WERI-Rb-1 (cell line): Measurements from ENCODE around the gene TARS2.

Source experiments
- DNase-seq: peaks from one replicate; pipeline ENCODE4 v3.0.0-alpha.2; 2020
- H3K27ac ChIP-seq: fragments of 250-450 bp; sonication (Bioruptor Pico); 2 replicates; pipeline ENCODE4 v1.5.1; 2020; ENCODE audit warnings: mild to moderate bottlenecking, moderate library complexity
- H3K27me3 ChIP-seq: fragments of 250-450 bp; sonication (Bioruptor Pico); 2 replicates; pipeline ENCODE4 v1.5.1; 2021; ENCODE audit warnings: mild to moderate bottlenecking, low read depth, moderate library complexity; ENCODE audit not compliant: insufficient read depth, severe bottlenecking
- H3K36me3 ChIP-seq: fragments of 250-450 bp; sonication (Bioruptor Pico); 2 replicates; pipeline ENCODE4 v1.5.1; 2020; ENCODE audit warnings: mild to moderate bottlenecking, moderate library complexity
- H3K4me3 ChIP-seq: 2 replicates; pipeline ENCODE4 v1.5.1; 2011; ENCODE audit warnings: low read depth, mild to moderate bottlenecking, control low read depth, low read length
- H3K9me3 ChIP-seq: fragments of 250-450 bp; sonication (Bioruptor Pico); 2 replicates; pipeline ENCODE4 v1.5.1; 2021; ENCODE audit warnings: mild to moderate bottlenecking, moderate library complexity; ENCODE audit not compliant: severe bottlenecking
- TF ChIP-seq, protein P1 (sequence below): IDR thresholded peaks from 2 replicates; pipeline ENCODE4 v1.5.1; 2011; ENCODE audit warnings: low read depth, mild to moderate bottlenecking, control low read depth, inconsistent platforms, low read length

The TARS2 gene

DNA sequence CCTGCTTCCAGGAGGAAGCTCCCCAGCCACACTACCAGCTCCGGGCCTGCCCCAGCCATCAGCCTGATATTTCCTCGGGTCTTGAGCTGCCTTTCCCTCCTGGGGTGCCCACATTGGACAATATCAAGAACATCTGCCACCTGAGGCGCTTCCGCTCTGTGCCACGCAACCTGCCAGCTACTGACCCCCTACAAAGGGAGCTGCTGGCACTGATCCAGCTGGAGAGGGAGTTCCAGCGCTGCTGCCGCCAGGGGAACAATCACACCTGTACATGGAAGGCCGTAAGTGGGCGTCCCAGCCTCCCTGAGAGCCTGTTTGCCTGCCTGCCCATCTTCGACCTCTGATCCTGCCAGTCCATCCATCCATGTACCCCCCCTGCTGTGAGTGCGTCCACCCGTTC, 24.3 kb downstream of the TARS2 start:
- DNase-seq, result no peak
- H3K27ac ChIP-seq, result no peak overlapping the region

DNA sequence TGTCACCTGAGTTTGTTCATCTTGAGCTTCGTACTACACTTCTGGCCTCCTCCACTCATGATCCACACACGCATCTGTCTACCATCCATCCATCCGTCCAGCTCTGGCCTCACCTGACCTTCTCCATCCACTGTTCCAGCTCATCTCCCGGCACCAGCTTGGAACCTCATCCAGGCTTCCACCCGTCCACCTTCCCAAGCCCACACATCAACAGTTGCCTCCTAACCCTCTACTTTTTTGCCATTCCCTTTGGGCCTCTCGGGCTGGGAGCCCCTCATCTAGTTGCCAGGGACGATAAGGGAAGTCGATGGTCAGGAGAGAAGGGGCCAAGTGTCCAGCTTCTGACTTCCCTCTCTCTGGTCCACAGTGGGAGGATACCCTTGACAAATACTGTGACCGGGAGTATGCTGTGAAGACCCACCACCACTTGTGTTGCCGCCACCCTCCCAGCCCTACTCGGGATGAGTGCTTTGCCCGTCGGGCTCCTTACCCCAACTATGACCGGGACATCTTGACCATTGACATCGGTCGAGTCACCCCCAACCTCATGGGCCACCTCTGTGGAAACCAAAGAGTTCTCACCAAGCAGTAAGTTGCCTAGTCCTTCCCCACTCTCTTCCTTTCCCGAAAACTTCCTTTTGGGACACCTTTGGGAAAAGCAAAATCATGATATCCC, 24.9 kb downstream of the TARS2 start:
- Histone ChIP-seq H3K36me3 (peaks cover 9% of the 10 kb centered on the region), H3K27me3 (no peaks in the 10 kb centered on the region), H3K27ac (no peak overlapping the region), H3K4me3 (no peak overlapping the region), H3K9me3 (no peaks in the 10 kb centered on the region)
- TF ChIP-seq, protein P1, sequence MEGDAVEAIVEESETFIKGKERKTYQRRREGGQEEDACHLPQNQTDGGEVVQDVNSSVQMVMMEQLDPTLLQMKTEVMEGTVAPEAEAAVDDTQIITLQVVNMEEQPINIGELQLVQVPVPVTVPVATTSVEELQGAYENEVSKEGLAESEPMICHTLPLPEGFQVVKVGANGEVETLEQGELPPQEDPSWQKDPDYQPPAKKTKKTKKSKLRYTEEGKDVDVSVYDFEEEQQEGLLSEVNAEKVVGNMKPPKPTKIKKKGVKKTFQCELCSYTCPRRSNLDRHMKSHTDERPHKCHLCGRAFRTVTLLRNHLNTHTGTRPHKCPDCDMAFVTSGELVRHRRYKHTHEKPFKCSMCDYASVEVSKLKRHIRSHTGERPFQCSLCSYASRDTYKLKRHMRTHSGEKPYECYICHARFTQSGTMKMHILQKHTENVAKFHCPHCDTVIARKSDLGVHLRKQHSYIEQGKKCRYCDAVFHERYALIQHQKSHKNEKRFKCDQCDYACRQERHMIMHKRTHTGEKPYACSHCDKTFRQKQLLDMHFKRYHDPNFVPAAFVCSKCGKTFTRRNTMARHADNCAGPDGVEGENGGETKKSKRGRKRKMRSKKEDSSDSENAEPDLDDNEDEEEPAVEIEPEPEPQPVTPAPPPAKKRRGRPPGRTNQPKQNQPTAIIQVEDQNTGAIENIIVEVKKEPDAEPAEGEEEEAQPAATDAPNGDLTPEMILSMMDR, result no peak
- no peak for DNase-seq

More for the DNA sequence above, 24.3 kb downstream of the TARS2 start:
- TF ChIP-seq, protein P1, result no peak
- H3K4me3 ChIP-seq, result no peak overlapping the region
- H3K36me3 ChIP-seq, result peaks cover 15% of the 10 kb centered on the region
- no peaks in the 10 kb centered on the region for H3K9me3 ChIP-seq
- no peaks in the 10 kb centered on the region for H3K27me3 ChIP-seq

GRCh38 chr1:150512846-150513245, 25.6 kb downstream of the TARS2 start:
- no peak for DNase-seq
- no peak overlapping the region for H3K4me3 ChIP-seq
- H3K27ac ChIP-seq, result no peak overlapping the region
- no peaks in the 10 kb centered on the region for H3K9me3 ChIP-seq
- H3K36me3 ChIP-seq, result peaks cover 4% of the 10 kb centered on the region; the same call in 1 of the 2 replicates
- no peaks in the 10 kb centered on the region for H3K27me3 ChIP-seq
- TF ChIP-seq, protein P1, result no peak

DNA sequence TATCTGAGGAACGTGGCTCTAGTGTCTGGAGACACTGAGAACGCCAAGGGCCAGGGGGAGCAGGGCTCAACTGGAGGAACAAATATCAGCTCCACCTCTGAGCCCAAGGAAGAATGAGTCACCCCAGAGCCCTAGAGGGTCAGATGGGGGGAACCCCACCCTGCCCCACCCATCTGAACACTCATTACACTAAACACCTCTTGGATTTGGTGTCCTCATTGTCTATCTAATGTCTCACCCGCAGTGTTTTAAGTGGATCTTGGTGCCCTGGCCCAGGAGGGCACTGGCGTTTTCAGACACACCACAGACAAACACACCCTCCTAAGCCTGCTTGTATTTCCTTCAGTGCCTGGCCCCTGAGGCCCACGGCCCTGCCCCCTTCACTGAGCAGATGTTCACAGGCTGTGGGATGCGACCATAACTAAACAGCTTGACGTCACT, 26.2 kb downstream of the TARS2 start:
- Histone ChIP-seq H3K27me3 (no peaks in the 10 kb centered on the region), H3K4me3 (no peak overlapping the region), H3K9me3 (no peaks in the 10 kb centered on the region), H3K27ac (no peak overlapping the region), H3K36me3 (no peaks in the 10 kb centered on the region)
- peak; percentile 58 for DNase-seq
- TF ChIP-seq, protein P1, result no peak

DNA sequence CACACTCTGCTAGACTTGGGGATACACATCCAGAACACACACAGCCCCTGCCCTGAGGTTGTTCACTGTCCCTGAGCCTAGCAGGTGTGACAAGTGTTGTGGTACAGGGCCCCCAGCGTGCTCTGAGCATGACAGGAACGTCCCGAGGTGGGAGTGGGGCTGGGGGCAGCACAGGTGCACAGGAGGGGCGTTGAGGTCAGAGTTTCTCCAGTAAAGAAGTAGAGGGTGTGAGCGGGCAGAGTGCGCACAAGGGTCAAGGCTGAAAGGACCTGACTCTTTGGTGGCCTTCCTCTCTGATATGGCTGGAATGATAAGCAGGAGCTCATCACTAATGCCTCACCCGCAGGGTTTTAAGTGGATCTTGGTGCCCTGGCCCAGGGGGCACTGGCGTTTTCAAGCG, 27.0 kb downstream of the TARS2 start:
- H3K36me3 ChIP-seq, result no peaks in the 10 kb centered on the region
- no peak for DNase-seq
- H3K9me3 ChIP-seq, result no peaks in the 10 kb centered on the region
- no peaks in the 10 kb centered on the region for H3K27me3 ChIP-seq
- TF ChIP-seq, protein P1, result no peak
- H3K4me3 ChIP-seq, result no peak overlapping the region
- no peak overlapping the region; the same call in 1 of the 2 replicates for H3K27ac ChIP-seq

DNA sequence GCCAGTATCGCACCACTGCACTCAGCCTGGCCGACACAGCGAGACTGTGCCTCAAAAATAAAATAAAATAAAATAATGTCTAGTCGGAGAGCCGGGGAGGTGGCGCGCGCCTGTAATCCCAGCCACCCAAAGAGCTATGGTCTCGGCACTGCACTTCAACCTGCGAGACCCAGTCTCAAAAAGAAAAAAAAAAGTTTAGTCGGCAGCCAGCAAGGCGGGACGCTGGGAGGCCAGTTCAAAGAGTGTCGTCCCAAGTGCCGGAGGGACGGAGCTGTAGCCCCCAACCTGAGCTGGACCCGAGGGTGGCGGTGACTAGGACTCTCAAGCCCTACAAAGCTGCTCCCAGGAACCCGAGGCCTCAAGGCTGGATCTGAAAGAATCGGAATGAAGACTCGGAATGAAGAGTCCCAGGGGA, 27.7 kb downstream of the TARS2 start:
- Histone ChIP-seq H3K9me3 (no peaks in the 10 kb centered on the region), H3K27me3 (no peaks in the 10 kb centered on the region), H3K36me3 (no peaks in the 10 kb centered on the region), H3K4me3 (peak overlapping the region; percentile 56), H3K27ac (peak overlapping the region; percentile 72)
- TF ChIP-seq, protein P1, result no peak
- no peak for DNase-seq
